HG03575 (cell line): ENCODE data around the gene NDEL1.

ENCODE experiments used
- ATAC-seq: cut with Tn5 transposase; IDR thresholded peaks from one replicate; pipeline ENCODE4 v1.9.1; 2021; ENCODE audit not compliant: unreplicated experiment, insufficient number of reproducible peaks, low FRiP score; ENCODE audit errors: extremely low read depth

Gene NDEL1

GRCh38 chr17:8472663-8473062, 37.0 kb downstream of the NDEL1 start:
- ATAC-seq, result no peak

GRCh38 chr17:8473451-8474192, 37.9 kb downstream of the NDEL1 start:
- ATAC-seq, result no peak

- no peak for ATAC-seq
These were observed 39.1 kb downstream of the NDEL1 start for GRCh38 chr17:8474826-8475225.

- no peak for ATAC-seq
These were observed 39.5 kb downstream of the NDEL1 start for GRCh38 chr17:8475227-8475626.

- no peak for ATAC-seq
These were observed 40.1 kb downstream of the NDEL1 start for GRCh38 chr17:8475781-8476180.

- ATAC-seq, result no peak
These were observed 41.1 kb downstream of the NDEL1 start for GRCh38 chr17:8476741-8477140.

GRCh38 chr17:8477171-8477570, 41.5 kb downstream of the NDEL1 start:
- ATAC-seq, result no peak

GRCh38 chr17:8477715-8478441, 42.2 kb downstream of the NDEL1 start:
- no peak for ATAC-seq

- ATAC-seq, result no peak
These were observed 43.8 kb downstream of the NDEL1 start for GRCh38 chr17:8479431-8479947.

- ATAC-seq, result no peak
These were observed 44.6 kb downstream of the NDEL1 start for GRCh38 chr17:8480011-8480976.

GRCh38 chr17:8481089-8481488, 45.4 kb downstream of the NDEL1 start:
- ATAC-seq, result no peak

- no peak for ATAC-seq
These were observed 46.0 kb downstream of the NDEL1 start for GRCh38 chr17:8481703-8482102.

- ATAC-seq, result no peak
These were observed 46.9 kb downstream of the NDEL1 start for GRCh38 chr17:8482546-8482945.

GRCh38 chr17:8484465-8484864, 48.8 kb downstream of the NDEL1 start:
- ATAC-seq, result no peak

GRCh38 chr17:8485491-8485890, 49.8 kb downstream of the NDEL1 start:
- no peak for ATAC-seq

- ATAC-seq, result no peak
These were observed 51.5 kb downstream of the NDEL1 start for GRCh38 chr17:8487130-8487645.

- no peak for ATAC-seq
These were observed 52.1 kb downstream of the NDEL1 start for GRCh38 chr17:8487743-8488142.

GRCh38 chr17:8488491-8488890, 52.8 kb downstream of the NDEL1 start:
- no peak for ATAC-seq

GRCh38 chr17:8488901-8489300, 53.2 kb downstream of the NDEL1 start:
- ATAC-seq, result no peak
